H1 (cell line): ENCODE results near the gene TMEM125. TPM values are rescaled to one million over a fixed set of nuclear protein-coding genes. Genes with fewer than 3 reads are reported as not detected.

Source experiments
- ATF3 ChIP-seq: IDR thresholded peaks from 2 replicates; pipeline ENCODE4 v1.6.1; 2011; ENCODE audit warnings: low read depth, mild to moderate bottlenecking, low read length; ENCODE audit not compliant: insufficient read depth
- BACH1 ChIP-seq: IDR thresholded peaks from 2 replicates; pipeline ENCODE4 v1.6.1; 2012; ENCODE audit warnings: low read length, improper control_type of control experiment
- BCL11A ChIP-seq, 2 experiments: IDR thresholded peaks; one replicate each; pipeline ENCODE4 v1.6.1; 2011; ENCODE audit warnings: low read depth in 2 of 2, low read length in 2 of 2, mild to moderate bottlenecking in 2 of 2
- CREB1 ChIP-seq: IDR thresholded peaks from 2 replicates; pipeline ENCODE4 v1.6.1; 2012; ENCODE audit warnings: inconsistent platforms
- RAD21 ChIP-seq, 2 experiments: IDR thresholded peaks in 1 of 2; conservative IDR thresholded peaks in 1 of 2; 2 replicates each; pipeline ENCODE4 v1.6.1; 2011; ENCODE audit warnings: low read depth in 2 of 2, low read length in 2 of 2, improper control_type of control experiment in 1 of 2, inconsistent platforms in 1 of 2, mild to moderate bottlenecking in 1 of 2, moderate library complexity in 1 of 2
- polyA plus RNA-seq, 7 experiments: library from polyadenylated mRNA; depleted of rRNA in 3 of 7; stranded (reverse) in 5 of 7; unstranded in 2 of 7; fragments of >200 nt in 5 of 7; fragments of 200-250 nt in 2 of 7; gene quantifications; 1 replicate in 5 of 7; 2 replicates in 1 of 7; 4 replicates in 1 of 7; pipeline versions ENCODE4 v1.2.1 to v1.2.3, GENCODE V29; 2011 to 2013; ENCODE audit warnings: missing spikeins in 2 of 7, mixed read lengths in 2 of 7
- total RNA-seq: library from RNA; stranded (reverse); fragmentation: NEBNext Ultra II Directional; extraction: Animal tissue kit (Norgen Biotek cat#: 25700); gene quantifications from 2 replicates; pipeline ENCODE4 v1.2.1, GENCODE V29; 2021

The TMEM125 gene
- total and polyA plus RNA-seq, 2 of the 8 experiments (the other 6 are each of a cell fraction or from before 2014, with no cell fraction given): 26.5 to 46.7 TPM

GRCh38 chr1:43306688-43307457 lies 37.1 kb downstream of the TMEM125 start (continued):
- TF ChIP-seq ATF3 (no peak), BACH1 (no peak), RAD21 (IDR thresholded peaks at IDR 0.05 in 1 of 2, conservative IDR thresholded peaks at IDR 0.05 in 1 of 2; ENCODE audit: low read depth in 2 of 2, low read length in 2 of 2) (no peak), BCL11A (IDR thresholded peaks at IDR 0.05; ENCODE audit: low read depth in 2 of 2, low read length in 2 of 2) (no peak), CREB1 (no peak)
